OCI-LY7 (cell line): Measurements from ENCODE around the gene FGFBP1.

Experiments used
- EZH2phosphoT487 ChIP-seq: fragments of 200-600 bp; sonication (generic); IDR thresholded peaks from 2 replicates; pipeline ENCODE4 v1.6.1; 2018; ENCODE audit warnings: low read depth, borderline replicate concordance, mild to moderate bottlenecking, mixed run types, antibody characterized with exemption, low read length, moderate library complexity, mixed read lengths
- TF ChIP-seq, protein P1 (sequence below): fragments of 200-600 bp; sonication (generic); conservative IDR thresholded peaks from 2 replicates; pipeline ENCODE4 v1.5.1; 2014; ENCODE audit warnings: mild to moderate bottlenecking, antibody characterized with exemption, low read length, moderate library complexity, mixed read lengths

DNA sequence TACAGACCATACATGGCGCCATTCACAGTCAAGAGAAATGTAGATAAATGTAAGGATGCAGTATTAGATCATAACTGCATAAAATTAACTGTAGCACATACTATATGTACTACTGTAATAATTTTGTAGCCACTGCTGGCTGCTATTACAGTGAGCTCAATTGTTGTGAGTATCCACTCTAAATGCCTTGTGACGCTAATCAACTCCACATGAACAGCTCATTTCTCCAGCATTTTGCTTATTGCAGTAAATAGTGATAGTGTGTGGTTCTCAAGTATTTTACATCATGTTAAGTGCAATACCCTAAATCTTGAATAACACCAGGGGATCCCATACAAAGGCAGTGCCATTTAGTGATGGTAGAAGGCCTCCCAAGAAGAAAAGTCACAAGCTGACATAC lies 21.2 kb downstream of the FGFBP1 start:
- TF ChIP-seq, protein P1, sequence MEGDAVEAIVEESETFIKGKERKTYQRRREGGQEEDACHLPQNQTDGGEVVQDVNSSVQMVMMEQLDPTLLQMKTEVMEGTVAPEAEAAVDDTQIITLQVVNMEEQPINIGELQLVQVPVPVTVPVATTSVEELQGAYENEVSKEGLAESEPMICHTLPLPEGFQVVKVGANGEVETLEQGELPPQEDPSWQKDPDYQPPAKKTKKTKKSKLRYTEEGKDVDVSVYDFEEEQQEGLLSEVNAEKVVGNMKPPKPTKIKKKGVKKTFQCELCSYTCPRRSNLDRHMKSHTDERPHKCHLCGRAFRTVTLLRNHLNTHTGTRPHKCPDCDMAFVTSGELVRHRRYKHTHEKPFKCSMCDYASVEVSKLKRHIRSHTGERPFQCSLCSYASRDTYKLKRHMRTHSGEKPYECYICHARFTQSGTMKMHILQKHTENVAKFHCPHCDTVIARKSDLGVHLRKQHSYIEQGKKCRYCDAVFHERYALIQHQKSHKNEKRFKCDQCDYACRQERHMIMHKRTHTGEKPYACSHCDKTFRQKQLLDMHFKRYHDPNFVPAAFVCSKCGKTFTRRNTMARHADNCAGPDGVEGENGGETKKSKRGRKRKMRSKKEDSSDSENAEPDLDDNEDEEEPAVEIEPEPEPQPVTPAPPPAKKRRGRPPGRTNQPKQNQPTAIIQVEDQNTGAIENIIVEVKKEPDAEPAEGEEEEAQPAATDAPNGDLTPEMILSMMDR, result no peak
- no peak for TF ChIP-seq EZH2phosphoT487
